HUES48 (cell line): ENCODE results near the gene ADCY4.
"Not testable (repeated sequence)": the region's sequence is repeated elsewhere in the genome, so short reads cannot be mapped to it uniquely, and the experiment has no call there.

ENCODE experiments used
- H3K27ac ChIP-seq: one replicate; pipeline ENCODE4 v1.7.0; 2013; ENCODE audit warnings: low read depth, low read length, inconsistent platforms
- H3K27me3 ChIP-seq: 2 replicates; pipeline ENCODE4 v1.6.1; 2013; ENCODE audit warnings: mild to moderate bottlenecking, low read length; ENCODE audit not compliant: control insufficient read depth, insufficient read depth
- H3K36me3 ChIP-seq: 2 replicates; pipeline ENCODE4 v1.6.1; 2013; ENCODE audit warnings: low read length; ENCODE audit not compliant: control insufficient read depth, insufficient read depth
- H3K4me1 ChIP-seq: 2 replicates; pipeline ENCODE4 v1.6.1; 2013; ENCODE audit warnings: mild to moderate bottlenecking, low read length; ENCODE audit not compliant: control insufficient read depth, insufficient read depth
- H3K4me3 ChIP-seq: 2 replicates; pipeline ENCODE4 v1.5.1; 2013; ENCODE audit warnings: mild to moderate bottlenecking, low read depth, low read length
- H3K9ac ChIP-seq: 2 replicates; pipeline ENCODE4 v1.6.1; 2013; ENCODE audit warnings: mild to moderate bottlenecking, low read depth, low read length, moderate library complexity
- H3K9me3 ChIP-seq: 2 replicates; pipeline ENCODE4 v1.6.1; 2013; ENCODE audit warnings: low read length; ENCODE audit not compliant: control insufficient read depth, insufficient read depth

ADCY4 gene

DNA sequence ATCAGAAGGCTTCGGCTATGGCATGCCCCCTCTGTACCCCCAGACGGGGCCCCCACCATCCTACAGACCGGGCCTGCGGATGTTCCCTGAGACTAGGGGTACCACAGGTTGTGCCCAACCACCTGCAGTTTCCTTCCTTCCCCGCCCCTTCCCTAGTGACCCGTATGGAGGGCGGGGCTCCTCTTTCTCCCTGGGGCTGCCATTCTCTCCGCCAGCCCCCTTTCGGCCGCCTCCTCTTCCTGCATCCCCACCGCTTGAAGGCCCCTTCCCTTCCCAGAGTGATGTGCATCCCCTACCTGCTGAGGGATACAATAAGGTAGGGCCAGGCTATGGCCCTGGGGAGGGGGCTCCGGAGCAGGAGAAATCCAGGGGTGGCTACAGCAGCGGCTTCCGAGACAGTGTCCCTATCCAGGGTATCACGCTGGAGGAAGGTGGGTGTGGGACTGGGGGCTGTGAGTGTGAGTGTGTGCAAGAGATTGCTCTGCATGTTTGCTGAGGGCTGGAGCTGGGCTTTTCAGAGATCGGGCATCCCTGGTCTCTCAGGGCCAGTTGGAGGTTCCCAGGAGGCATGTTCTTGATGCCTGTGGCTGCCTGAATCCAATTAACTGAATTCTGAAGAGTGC is 41.7 kb upstream of the ADCY4 start:
- H3K9ac ChIP-seq: no peak overlapping the region
- H3K36me3 ChIP-seq: peaks cover 9% of the 10 kb centered on the region; the same call in 1 of the 2 replicates
- peak overlapping the region; percentile 41; the same call in 1 of the 2 replicates for H3K4me3 ChIP-seq
- no peaks in the 10 kb centered on the region for H3K27me3 ChIP-seq
- no peaks in the 10 kb centered on the region for H3K9me3 ChIP-seq
- H3K27ac ChIP-seq: no peak overlapping the region
- H3K4me1 ChIP-seq: peaks cover 20% of the 10 kb centered on the region

DNA sequence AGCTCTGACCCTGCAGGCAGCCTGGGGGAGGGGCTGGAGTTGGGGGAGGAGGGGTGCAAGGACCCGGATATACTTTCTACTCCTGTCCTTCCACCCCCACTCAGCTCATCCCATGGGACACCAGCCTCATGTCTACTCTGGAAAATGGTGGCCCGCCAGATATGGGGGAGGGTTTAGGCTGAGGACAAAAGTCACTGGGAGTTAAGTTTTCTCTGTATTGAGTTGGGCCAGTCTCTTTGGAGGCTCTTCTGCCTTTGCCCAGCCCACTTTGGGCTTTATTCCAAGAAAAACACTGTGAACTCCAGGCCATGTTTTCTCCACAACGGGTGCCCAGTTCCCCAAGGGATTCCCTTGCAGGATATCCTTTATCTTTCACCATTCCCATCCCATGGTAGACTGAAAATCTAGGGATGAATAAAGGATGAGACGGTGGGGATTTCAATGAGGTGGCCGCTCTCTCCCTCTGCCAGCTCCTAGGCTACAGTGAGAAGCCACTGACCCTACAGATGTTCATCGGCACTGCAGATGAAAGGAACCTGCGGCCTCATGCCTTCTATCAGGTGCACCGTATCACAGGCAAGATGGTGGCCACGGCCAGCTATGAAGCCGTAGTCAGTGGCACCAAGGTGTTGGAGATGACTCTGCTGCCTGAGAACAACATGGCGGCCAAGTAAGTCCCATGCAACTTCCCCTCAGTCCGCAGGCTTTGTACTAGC is 38.0 kb upstream of the ADCY4 start:
- Histone ChIP-seq H3K9ac (no peak overlapping the region), H3K27ac (no peak overlapping the region), H3K4me3 (no peak overlapping the region), H3K9me3 (no peaks in the 10 kb centered on the region), H3K27me3 (no peaks in the 10 kb centered on the region), H3K4me1 (peaks cover 13% of the 10 kb centered on the region; the same call in 1 of the 2 replicates), H3K36me3 (peaks cover 9% of the 10 kb centered on the region; the same call in 1 of the 2 replicates)

DNA sequence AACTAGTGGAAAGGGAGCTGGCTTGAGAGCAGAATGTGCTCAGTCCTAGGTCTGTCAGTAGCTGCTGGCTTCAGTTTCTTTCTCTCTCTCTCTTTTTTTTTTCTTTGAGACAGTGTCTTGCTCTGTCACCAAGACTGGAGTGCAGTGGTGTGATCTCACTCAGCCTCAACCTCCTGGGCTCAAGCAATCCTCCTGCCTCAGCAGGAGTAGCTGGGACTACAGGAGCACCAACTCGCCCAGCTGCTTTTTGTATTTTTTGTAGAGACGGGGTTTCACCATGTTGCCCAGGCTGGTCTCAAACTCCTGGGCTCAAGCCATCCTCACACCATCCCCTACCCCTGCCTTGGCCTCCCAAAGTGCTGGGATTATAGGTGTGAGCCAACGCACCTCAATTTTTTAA is 36.7 kb upstream of the ADCY4 start:
- not testable (repeated sequence) for H3K27ac ChIP-seq, H3K27me3 ChIP-seq, H3K9ac ChIP-seq, H3K4me1 ChIP-seq, H3K36me3 ChIP-seq, H3K4me3 ChIP-seq, H3K9me3 ChIP-seq

DNA sequence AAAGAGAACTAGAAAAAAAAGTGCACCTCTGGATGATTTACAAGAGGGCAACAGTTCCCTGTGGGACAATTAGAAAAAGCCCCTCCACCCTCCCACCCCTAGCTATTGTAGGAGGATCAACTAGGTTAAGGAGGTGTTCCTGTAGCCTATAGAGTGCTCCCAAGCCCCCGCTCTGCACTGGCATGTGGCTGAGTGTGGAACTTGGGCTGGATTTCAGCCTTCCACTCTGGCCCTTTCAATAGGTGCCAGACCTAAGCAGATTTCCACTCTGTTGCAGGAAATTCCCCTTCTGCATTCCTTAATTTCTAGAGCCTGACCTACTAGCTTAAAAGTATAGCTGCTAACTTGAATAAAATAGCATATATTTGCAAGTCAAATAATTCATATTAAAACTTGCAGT is 35.9 kb upstream of the ADCY4 start:
- Histone ChIP-seq H3K4me1 (no peaks in the 10 kb centered on the region), H3K27ac (no peak overlapping the region), H3K9ac (no peak overlapping the region), H3K27me3 (no peaks in the 10 kb centered on the region), H3K36me3 (peaks cover 9% of the 10 kb centered on the region; the same call in 1 of the 2 replicates), H3K4me3 (no peak overlapping the region), H3K9me3 (no peaks in the 10 kb centered on the region)

DNA sequence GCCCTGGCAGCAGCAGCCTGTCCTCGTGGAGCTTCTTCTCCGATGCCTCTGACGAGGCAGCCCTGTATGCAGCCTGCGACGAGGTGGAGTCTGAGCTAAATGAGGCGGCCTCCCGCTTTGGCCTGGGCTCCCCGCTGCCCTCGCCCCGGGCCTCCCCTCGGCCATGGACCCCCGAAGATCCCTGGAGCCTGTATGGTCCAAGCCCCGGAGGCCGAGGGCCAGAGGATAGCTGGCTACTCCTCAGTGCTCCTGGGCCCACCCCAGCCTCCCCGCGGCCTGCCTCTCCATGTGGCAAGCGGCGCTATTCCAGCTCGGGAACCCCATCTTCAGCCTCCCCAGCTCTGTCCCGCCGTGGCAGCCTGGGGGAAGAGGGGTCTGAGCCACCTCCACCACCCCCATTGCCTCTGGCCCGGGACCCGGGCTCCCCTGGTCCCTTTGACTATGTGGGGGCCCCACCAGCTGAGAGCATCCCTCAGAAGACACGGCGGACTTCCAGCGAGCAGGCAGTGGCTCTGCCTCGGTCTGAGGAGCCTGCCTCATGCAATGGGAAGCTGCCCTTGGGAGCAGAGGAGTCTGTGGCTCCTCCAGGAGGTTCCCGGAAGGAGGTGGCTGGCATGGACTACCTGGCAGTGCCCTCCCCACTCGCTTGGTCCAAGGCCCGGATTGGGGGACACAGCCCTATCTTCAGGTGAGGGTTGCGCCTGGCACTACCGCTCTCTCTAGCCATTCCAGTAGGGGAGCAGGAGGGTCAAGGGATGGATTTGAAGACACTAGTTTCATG is 35.2 kb upstream of the ADCY4 start:
- Histone ChIP-seq H3K27me3 (0 out of 2 replicates have a peak, but pooled peaks cover 2% of the 10 kb centered on the region), H3K4me1 (no peaks in the 10 kb centered on the region), H3K27ac (no peak overlapping the region), H3K9me3 (no peaks in the 10 kb centered on the region), H3K9ac (no peak overlapping the region), H3K4me3 (no peak overlapping the region), H3K36me3 (peaks cover 9% of the 10 kb centered on the region; the same call in 1 of the 2 replicates)

DNA sequence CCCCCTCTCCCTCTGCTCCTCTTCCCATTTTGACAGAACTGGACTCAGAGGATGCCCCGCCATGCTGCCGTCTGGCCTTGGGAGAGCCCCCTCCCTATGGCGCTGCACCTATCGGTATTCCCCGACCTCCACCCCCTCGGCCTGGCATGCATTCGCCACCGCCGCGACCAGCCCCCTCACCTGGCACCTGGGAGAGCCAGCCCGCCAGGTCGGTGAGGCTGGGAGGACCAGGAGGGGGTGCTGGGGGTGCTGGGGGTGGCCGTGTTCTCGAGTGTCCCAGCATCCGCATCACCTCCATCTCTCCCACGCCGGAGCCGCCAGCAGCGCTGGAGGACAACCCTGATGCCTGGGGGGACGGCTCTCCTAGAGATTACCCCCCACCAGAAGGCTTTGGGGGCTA is 34.6 kb upstream of the ADCY4 start:
- Histone ChIP-seq H3K27me3 (0 out of 2 replicates have a peak, but pooled peaks cover 4% of the 10 kb centered on the region), H3K9ac (no peak overlapping the region), H3K4me1 (no peaks in the 10 kb centered on the region), H3K9me3 (no peaks in the 10 kb centered on the region), H3K27ac (no peak overlapping the region), H3K4me3 (peak overlapping the region; percentile 83; the same call in 1 of the 2 replicates), H3K36me3 (peaks cover 9% of the 10 kb centered on the region; the same call in 1 of the 2 replicates)

DNA sequence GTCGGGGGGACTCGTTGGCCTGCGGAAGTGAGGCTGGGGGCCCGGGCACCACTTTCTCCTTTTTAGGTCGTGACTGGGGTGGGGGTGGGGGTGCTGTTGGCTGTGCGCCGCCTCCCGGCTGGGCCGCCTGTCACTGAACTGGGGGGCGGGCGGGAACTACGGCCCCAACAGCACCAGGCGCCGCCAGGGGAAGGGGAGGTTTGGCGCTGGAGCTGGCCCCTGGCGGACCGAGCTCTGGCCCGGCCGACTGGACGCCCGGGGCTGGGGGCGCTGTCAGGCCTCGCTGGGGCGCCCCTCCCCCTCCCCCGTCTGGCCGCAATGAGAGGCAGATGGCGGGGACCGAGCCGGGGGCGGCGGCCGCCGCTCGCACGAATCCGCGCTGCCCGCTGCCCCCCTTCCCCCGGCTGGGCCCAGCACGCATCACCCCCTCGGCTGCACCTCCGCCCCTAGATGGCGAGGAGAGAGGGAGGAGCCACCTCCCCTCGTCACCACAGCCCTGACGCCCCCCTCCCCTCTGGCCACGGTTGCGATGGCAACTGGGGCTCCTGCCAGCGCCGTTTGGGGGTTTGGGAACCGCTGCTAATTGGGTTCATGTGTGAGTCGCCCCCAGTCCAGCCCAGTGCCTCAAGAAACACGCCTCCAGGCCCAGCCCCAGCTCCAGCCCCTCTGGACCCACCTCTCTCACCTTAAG is 33.8 kb upstream of the ADCY4 start:
- Histone ChIP-seq H3K4me3 (peak overlapping the region; percentile 83), H3K4me1 (no peaks in the 10 kb centered on the region), H3K9me3 (no peaks in the 10 kb centered on the region), H3K27me3 (0 out of 2 replicates have a peak, but pooled peaks cover 4% of the 10 kb centered on the region), H3K27ac (peak overlapping the region; percentile 84), H3K9ac (0 out of 2 replicates have a peak overlapping the region, but pooled peaks have one; percentile 7), H3K36me3 (peaks cover 9% of the 10 kb centered on the region; the same call in 1 of the 2 replicates)

DNA sequence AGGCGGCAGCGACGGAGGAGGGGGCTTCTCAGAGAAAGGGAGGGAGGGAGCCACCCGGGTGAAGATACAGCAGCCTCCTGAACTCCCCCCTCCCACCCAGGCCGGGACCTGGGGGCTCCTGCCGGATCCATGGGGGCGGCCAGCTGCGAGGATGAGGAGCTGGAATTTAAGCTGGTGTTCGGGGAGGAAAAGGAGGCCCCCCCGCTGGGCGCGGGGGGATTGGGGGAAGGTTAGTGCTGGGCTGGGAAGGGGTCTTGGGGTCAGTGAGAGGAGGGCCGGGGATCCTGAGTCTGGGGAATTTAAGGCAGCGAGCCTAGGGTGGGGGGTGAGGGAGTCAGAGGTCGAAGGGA is 33.3 kb upstream of the ADCY4 start:
- peak overlapping the region; percentile 7; the same call in 1 of the 2 replicates for H3K9ac ChIP-seq
- H3K9me3 ChIP-seq: no peaks in the 10 kb centered on the region
- H3K4me1 ChIP-seq: no peaks in the 10 kb centered on the region
- H3K36me3 ChIP-seq: peaks cover 4% of the 10 kb centered on the region; the same call in 1 of the 2 replicates
- 0 out of 2 replicates have a peak, but pooled peaks cover 4% of the 10 kb centered on the region for H3K27me3 ChIP-seq
- H3K4me3 ChIP-seq: peak overlapping the region; percentile 83
- peak overlapping the region; percentile 84 for H3K27ac ChIP-seq

DNA sequence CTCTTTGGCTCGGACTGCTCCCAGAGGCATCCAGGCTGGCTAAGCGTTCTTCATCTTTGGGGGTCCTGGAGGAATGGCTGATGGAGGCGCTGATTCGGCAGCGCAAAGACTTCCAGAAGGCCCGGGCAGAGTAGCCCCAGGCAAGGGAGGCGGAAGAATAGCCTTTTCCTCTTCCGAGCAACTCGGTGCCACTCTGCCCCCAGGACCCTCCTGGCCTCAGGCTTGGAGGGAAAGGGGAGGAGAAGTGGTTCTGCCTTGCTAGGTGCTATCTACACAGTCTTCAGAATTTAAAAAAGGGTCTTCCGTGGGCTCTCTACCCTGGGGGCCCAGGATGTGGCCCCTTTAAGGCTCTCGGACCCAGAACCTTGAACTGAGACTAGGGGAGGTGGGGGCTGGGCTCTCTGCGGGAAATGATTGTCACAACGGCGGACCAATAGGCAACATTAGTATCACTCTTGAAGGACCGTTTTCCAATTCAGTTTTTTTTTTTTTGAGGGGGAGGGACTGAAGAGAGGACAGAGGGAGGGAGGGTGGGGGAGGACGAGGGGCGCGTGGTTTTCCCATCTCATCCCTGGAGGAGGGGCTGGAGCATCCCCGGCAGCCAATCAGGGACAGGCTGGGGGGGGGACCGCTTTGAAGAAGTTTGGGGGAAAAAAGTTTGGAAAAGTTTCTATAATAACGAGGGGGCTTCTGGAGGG is 32.8 kb upstream of the ADCY4 start, which contains the start of gene NFATC4:
NFATC4 (plus strand) TSS at position 671 of the 698 bp plus-strand sequence. CDS start 157 bp downstream, outside the sequence.
- Histone ChIP-seq H3K9ac (peak within 1 kb of the TSS; percentile 48), H3K9me3 (no peaks in the 10 kb centered on the region), H3K27me3 (0 out of 2 replicates have a peak, but pooled peaks cover 4% of the 10 kb centered on the region), H3K4me3 (peak within 1 kb of the TSS; percentile 83), H3K27ac (peak within 1 kb of the TSS; percentile 84), H3K36me3 (no peaks in the 10 kb centered on the region; the same call in 1 of the 2 replicates), H3K4me1 (no peaks in the 10 kb centered on the region)
